GM19043 (cell line): ENCODE results near the gene NIPAL4.
"Not testable (repeated sequence)": the region's sequence is repeated elsewhere in the genome, so short reads cannot be mapped to it uniquely, and the experiment has no call there.

Experiments
- ATAC-seq: cut with Tn5 transposase; IDR thresholded peaks from one replicate; pipeline ENCODE4 v1.9.1; 2021; ENCODE audit warnings: low read depth; ENCODE audit not compliant: unreplicated experiment

NIPAL4 gene

DNA sequence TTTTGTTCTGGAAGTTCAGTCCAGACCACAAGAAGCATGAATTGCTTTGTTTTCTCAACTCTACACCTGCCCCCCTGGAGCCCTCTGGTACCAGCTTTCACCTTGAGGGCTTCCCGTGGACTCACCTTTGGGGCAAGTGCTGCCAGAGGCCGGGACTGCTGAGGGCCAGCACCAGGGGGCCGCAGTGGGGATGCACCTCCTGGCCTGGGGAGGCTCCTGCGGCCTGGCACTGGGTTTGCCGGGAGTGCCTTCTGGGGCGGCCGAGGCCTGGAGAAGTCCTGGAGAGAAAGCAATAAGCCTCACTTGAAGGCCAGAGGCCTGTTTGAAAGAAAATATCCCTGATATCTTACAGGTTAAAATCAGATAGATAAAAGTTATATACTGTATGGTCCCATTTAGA lies 21.7 kb downstream of the NIPAL4 start:
- no peak for ATAC-seq

DNA sequence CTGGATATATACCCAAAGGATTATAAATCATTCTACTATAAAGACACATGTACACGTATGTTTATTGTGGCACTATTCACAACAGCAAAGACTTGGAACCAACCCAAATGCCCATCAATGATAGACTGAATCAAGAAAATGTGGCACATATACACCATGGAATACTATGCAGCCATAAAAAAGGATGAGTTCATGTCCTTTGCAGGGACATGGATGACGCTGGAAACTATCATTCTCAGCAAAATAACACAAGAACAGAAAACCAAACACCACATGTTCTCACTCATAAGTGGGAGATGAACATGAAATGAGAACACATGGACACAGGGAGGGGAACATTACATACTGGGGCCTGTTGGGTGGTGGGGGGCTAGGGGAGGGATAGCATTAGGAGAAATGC lies 22.7 kb downstream of the NIPAL4 start:
- not testable (repeated sequence) for ATAC-seq

DNA sequence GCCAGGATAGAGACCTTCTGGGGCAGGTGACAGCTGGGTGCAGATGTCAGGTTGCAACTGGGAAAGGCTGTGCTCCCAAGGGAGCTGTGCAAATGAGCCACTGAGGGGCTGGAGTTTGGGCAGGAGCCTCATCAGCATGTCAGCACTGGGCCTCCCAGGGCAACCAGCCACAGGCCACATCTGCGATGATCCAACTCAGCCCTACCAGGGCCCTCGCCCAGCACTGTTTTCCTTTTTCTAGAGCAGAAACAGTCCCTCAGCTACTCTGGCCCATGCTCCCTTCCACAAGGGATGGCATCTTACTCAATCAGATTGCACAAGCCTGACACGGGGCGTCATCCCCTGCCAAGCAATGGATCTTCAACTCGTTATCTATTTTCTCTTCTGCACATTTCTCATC lies 24.8 kb downstream of the NIPAL4 start:
- no peak for ATAC-seq

DNA sequence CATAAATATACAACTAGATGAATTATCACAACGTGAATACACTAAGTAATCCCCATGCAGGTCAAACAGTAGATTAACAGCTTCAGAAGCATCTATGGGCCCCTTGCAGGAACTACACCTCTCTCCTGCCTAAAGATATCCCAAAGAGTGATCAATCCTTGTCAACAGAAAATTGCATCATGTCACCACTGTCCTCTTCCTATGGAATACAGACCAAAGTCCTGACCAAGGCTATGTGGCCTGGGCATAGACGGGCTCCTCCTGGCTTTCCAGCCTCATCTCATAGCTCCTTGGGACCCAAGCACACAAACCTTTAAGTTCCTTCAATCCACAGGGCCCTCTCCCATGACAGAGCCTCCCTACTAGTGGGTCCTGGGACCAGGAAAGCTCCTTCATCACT lies 25.3 kb downstream of the NIPAL4 start:
- no peak for ATAC-seq

DNA sequence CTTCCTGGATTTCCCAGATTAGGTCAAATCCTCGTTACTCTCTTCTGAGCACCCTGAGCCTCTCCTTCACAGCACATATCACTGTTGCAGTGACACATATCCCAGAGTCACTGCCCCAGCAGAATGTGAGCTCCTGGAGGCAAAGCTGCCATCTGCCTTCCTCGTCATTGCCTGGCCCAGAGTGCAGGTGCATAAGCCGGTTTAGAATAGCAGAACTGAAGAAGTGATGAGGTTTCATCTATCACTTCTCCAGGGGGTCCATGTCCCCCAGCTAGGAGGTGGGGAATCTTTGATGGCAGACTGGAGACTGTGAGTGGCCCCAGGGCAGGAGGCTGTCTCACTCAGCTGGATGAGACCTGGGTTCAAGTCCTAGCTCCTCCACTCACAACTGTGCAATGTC lies 25.8 kb downstream of the NIPAL4 start:
- ATAC-seq = no peak

DNA sequence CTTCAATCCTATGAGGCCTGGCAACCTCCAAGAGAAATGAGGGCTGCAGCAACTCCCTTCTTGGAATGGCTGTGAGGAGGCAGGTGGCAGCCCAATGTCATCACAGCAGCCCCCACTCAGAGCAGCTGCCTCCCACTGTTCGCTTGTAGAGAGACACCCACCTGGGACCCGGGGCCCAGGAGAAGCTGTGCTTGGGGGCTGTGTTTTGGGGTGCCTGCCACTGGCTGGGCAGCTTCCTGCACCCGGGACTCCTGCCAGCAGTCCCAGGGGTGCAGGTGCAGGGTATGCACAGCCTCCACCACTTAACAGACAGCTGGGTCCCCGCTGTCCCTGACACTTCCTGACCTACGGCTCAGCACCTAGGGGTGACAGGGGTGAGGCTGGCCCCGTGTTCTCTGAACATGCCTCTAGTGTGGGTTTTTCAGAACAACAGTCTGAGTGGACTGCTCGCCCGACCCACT lies 26.2 kb downstream of the NIPAL4 start:
- ATAC-seq = peak; percentile 23

DNA sequence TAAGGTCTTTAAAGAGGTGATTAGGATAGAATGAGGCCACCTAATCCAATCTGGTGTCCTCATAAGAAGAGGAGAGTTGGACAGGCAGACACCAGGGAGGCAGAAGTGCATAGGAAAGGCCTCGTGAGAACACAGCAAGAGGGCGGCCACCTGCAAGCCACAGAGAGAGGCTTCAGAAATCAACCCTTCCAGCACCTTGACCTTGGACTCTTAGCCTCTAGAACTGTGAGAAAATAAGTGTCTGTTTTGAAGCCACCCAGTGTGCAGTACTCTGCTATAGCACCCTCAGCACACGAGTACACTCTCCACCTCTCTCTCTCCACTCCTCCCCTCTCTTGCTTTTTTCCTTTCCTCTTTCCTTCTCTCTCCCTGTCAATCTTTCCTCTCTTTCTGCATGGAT lies 26.8 kb downstream of the NIPAL4 start:
- ATAC-seq = peak; percentile 49

DNA sequence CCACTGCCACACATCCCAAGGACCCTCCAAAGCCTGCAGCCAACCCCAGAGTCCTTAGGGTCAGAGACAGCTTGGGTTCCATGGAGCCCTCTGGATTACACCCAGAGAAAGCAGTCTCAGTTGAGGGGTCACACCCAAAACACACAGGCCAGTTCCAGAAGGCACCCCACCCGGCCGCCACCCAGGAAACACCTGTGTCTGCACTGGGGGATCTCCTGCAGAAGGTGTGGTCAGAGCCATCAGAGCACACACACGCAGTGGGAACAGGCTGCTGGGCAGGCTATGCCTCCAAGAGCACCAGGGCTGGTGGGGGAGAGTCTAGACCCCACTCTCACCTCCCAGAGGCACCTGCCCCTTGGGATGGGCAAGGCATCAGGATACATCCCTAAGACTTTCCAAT lies 27.3 kb downstream of the NIPAL4 start:
- peak; percentile 38 for ATAC-seq

DNA sequence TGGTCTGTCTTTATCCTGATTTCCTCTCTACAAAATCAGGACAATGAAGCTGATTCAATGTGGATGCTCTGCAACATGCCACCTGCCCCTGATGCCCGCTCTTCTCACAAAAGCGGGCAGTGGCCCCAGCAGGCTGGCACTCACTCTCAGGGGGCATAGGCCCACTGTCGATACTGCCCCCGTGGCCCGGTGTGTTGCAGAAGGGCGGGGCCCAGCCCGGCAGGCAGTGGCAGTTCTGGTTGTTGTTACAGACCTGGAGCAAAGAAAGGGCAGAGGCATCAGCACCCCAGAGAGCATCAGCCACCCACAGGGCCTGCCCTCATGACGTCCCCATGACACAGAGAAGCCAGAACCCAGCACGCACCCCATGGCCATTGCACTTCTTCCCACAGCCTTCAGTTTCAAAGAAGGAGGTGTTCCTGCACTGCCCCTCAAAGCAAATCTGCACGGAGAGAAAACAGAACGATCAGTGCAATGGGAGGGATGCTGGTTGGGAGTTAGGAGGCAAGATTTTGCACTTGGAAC lies 31.5 kb downstream of the NIPAL4 start:
- ATAC-seq = no peak

DNA sequence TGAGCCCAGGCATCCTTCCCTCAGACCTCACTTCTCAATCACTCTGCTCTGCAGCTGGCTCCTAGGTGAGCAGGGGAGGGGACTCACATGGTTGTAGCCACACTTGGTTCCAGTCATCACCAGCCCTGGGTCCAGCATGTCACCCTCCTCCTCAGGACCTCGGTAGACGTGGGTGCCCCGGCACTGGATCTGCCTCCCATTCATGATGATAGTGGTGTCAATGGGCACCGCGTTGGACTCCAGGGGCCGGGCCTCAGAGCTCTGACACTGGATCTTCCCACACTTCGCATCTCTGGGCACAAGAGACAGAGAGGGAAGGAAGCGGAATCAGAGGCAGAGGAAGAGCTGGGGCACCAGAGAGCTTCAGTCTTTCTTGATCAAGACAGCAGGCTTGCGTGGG lies 32.9 kb downstream of the NIPAL4 start:
- ATAC-seq = no peak

DNA sequence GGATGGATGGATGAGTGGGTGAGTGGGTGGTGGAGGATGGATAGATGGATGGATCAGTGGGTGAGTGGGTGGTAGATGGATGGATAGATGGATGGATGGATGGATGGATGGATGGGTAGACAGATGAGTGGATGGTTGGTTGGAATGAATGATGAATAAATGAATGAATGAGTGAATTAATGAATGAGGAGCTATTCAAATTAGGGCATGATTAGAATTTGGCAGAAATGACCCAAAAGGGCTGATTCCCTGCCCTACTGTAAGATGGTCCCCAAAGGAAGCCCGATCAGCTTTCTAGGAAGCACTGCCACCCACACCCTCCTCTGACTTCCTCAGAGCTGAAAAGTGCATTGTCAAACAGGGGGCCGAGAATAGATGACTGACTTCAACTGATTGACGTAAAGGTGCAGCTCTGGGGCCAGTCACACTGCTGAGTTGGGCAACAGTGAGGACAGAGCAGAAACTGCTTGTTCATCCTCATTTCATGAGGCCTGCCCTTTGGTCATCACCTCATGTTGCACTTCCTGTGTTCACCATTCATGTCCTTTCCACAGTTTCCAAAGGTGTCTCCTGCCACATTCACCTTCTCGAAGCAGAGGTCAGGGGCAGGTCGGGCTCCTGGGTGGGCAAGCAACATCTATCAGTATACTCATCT lies 34.3 kb downstream of the NIPAL4 start:
- no peak for ATAC-seq

DNA sequence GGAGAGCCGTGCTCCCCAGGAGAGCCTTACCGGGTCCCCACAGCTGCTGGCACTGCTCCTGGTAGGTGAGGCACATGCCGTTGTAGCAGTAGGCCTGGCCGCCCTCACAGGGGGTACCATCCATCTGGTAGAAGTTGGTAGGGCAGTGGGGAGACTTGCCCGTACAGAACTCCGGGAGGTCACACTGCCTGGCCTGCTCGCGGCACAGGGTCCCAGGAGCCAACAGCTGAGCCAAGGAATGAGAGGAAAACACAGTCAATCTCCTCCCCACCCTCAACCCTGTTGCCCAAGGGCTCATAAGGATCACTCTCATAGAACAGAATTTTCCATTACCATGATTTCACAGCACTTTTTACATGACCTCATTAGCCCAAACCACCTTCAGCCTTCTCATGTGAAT lies 36.9 kb downstream of the NIPAL4 start:
- ATAC-seq = no peak

DNA sequence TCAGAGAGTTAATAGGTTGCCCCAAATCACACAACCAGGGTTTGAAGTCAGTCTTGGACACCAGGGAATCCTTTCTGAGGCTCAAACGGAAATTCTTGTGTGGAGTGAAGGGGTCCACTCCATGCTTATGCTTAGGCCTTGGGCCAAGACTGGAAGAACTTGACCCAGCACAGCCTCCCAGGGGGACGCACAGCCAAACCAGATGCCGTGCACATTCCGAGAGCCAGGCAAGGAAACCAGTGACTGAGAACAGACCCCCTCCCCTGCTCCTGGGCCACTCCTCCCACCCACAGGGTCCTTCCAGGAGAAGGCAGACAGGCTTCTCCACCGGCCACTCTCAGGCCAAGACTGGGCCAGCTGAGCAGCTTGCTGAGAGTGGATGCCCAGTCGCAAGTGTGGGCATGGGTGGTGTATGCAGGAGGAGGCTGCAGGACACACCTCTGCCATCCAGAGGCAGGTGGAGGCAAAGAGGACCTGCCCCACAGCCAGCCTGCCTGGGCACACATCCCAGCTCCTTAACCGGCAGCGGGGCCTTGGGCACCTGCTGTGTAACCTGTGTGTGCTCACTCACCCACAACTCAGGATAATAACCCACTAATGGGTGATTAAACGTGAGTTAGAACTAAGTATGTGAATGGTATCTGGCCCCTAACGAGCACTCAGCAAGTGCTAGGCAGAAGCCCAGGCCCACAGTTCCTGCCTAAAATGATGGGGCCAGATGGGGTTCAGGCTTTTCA lies 38.0 kb downstream of the NIPAL4 start:
- ATAC-seq = no peak

DNA sequence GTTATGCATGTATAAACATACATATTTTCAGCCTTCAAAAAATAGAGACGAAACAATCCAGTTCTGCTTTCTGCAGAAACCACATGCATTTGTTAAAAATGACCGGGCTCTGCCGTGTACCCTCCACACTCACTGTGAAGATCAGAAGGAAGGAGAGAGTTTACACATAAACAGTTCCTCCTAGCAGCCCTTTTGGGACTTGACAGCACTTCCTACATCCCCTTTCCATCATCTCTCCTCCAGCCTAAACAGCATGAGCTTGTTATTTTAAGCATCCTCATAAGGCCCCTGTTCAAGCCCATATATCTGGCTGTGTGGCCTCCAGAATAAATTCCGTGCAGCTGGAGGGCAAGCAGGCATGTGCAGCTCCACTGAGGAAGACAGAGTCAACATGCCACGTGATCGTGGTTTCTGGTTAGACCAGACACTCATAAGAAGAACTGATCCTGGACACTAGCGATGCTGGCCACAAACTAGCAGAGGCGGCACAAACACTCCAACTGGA lies 42.2 kb downstream of the NIPAL4 start:
- ATAC-seq = peak; percentile 76

DNA sequence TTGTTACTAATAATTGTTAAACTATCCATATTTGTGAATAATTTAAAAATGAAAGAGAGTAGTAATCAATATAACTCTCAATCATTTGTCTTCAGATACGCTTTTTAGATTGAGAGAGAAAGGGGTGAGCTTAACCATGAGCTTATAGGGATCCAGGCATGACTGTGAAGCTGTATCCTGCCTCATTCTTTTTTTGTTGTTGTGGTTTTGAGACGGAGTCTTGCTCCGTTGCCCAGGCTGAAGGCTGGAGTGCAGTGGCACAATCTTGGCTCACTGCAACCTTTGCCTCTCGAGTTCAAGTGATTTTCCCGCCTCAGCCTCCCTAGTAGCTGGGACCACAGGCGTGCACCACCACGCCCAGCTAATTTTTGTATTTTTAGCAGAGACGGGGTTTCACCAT lies 44.0 kb downstream of the NIPAL4 start:
- no peak for ATAC-seq

DNA sequence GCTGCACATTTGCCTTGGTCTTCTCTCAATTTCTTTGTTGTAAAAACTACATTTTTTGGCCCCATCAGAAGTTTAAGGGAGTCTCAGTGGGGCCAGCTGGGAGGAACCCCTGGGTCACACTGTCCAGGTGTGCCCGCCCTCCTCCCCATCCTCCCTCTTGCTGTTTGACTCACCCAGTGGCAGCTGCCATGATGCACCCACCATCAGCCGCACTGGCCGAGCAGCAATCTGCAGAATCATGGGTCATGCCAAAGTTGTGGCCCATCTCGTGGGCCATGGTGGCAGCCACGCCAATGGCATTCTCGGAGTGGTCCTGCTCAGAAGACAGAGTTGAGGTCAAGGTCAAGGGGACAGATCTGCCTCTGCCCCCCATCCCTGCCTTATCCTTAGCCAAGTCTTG lies 45.5 kb downstream of the NIPAL4 start:
- no peak for ATAC-seq

DNA sequence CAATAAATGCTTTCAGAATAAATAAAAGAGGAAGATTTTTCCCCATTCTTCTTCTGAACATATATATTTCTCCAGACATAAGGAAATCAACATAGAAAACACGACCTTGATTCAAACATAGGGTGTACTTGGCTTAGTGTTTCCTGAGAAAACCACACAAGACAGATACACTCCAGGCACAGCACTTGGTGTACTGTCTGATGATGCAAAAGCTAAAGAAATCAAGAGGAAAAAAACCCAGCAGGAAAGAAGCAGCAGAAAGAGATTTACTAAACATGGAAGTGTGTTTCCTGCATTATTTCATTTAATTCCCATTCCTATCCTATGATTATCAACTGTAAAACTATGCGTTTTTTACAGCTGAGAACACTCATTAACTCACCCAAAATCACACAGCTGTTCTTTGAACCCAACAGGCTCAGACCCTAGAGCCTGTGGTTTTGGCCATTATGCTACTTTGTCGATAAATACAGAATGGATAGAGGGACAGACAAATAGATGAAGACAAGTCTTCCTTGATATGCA lies 46.1 kb downstream of the NIPAL4 start:
- ATAC-seq = no peak

DNA sequence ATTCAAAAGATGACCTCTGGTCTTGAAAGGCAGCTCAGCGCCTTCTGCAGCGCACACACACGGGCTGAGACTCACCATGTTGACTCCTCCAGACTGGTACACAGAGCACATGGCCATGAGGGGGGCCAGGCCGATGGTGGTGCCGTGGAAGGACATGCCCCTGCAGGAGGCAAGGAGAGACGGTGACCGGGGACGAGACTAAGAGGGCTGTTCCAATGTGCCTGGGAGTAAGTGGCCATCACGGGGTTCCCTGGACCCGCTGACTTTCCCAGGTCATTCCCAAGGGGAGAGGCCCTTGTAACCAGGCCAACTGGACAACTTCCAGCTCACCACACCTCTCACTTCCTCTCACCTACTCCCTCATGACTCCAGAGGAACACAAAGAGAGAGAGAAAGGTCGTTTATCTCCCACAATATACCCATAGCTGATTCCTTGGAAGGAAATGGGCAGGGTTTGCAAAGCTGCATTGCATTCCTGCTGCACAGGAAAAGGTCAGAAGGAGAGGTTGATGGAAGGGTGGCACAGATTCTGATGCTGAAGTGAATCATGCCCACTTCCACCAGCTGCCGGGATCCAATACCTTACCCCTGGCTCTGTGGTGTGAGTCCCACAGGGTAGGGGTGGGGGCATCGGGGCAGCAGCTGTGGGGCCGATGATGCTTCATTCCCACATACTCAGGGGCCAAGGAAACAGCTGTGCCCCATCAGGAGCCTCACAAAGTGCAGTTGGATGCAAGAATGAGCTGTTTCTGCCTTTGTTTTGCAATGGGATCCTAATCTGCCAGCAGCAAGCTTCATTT lies 47.2 kb downstream of the NIPAL4 start:
- ATAC-seq = no peak

DNA sequence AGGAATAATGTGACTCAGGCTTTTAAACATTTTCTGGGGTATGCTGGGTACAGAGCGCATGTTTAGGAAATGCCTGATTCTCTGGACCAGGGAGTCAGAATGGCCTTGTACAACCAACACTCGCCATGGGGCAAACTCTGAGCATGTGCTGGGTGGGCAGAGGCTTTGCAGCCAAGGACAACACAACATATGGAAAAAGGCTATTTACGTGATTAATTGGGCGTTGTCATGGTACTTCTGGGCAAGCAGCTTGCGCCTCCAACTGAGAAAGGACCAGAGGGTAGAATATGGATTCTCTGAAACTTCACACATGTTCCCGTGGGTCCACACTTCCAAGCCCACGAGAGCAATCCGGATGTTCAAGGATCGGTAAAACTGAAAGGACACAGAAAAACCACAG lies 49.1 kb downstream of the NIPAL4 start:
- ATAC-seq = no peak

DNA sequence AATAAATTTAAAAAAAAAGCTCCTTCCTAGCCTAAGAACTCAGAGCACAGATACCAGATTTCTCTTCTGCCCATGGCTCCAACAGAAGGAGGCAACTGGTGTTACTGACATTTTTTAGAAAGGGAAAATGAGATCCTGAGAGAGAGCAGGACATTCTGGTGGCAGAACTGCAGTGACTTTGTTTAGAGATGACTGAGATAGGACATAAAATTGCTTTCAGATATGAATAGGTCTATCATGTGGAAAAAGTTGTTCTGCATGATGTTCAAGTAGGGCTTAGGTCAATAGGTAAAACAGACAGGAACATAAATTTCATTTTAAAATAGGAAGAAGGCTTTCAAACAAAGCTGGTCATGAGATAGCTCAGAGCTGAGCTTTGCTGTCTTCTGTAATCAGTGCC lies 49.6 kb downstream of the NIPAL4 start:
- no peak for ATAC-seq

DNA sequence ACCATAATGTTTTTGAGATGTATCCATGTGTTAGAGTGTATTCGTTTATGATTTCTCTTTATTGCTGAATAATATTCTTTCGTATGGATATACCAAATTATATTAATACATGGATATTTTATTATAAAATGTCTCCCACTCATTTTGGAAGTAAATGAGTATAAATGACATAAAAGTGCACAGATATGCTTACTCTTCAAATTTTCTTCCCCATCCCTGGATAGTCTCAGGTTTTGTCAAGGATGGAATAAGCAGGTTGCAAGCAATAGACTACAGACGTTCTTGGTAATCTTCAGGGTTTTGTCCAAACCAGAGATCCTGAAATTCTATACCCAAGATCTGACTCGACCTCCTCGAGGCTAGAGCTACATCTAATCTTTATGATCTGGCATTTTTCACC lies 50.7 kb downstream of the NIPAL4 start:
- ATAC-seq = no peak
